HG03139 (cell line): ENCODE results near the gene TEAD3.

ENCODE experiments used
- ATAC-seq: cut with Tn5 transposase; IDR thresholded peaks from one replicate; pipeline ENCODE4 v1.9.1; 2021; ENCODE audit not compliant: unreplicated experiment

TEAD3 gene

GRCh38 chr6:35492974-35493284 lies 4.0 kb downstream of the TEAD3 start:
- no peak for ATAC-seq

- ATAC-seq = no peak
Measured at GRCh38 chr6:35492258-35492973, 4.5 kb downstream of the TEAD3 start.

- ATAC-seq = no peak
Measured at GRCh38 chr6:35491558-35492257, 5.2 kb downstream of the TEAD3 start.

DNA sequence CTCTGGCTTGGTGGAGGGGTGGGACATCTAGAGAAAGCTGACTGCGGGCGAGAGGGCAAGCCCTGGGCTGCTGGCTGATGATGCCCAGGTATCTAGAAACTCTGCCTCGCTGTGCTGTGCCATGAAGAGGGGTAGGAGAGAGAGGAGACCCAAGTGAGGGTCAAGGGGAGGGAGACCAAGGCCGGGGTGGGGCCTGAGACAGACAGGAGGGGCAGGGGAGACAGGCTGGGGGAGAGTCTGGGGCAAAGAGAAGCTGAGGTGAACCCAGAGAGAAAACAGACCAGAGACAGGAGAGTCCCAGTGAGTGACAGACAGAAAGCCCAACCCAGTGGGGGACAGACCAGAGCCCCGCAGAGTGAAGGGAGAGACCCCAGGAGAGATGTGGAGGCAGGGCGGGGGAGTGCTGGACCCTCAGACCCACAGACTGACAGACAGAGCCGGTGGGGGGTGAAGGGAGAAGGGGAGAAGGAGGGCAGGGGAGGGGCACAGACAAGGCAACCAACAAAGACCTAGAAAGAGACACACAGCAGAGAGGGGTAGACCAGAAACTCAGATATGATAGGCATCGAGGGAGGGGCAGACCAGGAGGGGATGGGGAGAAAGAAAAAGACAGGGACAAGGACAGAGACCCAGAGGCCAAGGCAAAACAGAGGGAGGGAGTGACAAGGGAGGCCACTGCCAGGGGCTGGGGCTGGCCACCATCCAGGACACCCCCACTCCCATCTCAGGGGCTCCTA lies 5.9 kb downstream of the TEAD3 start:
- no peak for ATAC-seq

DNA sequence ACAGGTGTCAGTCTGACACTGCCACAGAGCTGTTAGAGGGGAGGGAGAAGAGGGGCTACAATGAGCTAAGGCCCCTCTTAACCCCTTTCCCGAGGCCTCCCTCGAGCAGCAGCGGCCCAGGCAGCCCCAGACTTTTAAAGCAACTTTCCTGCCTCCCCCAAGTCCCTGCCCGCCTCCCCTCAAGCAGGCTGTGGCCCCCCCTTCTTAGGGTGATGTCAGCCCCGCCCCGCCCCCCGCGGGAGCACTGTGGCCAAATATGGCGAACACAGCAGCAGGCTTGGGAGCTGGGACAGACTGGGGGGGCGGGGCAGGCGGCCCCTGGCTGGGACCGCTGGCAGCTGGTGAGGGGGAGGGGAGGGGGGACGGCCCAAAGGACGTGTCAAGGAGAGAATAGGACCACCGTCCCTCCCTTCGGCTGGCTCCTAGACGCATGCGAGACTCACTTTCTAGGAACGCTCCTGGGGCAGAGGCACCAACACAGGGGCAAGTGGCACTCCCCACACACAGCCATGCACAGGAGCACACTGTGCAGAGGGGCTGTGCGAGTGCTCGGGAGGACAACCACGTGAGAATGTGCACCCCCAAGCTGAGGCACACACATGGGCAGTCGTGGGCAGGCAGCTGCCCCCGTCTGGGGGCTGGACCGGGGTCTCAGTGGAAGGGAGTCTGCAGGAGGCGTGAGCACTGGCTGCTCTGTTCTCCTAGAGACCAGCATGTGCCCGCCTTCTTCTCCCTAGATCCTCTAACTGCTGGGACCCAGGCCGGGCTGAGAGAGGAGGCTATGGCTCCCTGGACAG lies 6.7 kb downstream of the TEAD3 start:
- ATAC-seq = no peak

- ATAC-seq = no peak
Measured at GRCh38 chr6:35489066-35489465, 7.8 kb downstream of the TEAD3 start.

GRCh38 chr6:35488517-35488862 lies 8.4 kb downstream of the TEAD3 start:
- ATAC-seq = no peak

- ATAC-seq = no peak
Measured at GRCh38 chr6:35487658-35488516, 9.0 kb downstream of the TEAD3 start.

- ATAC-seq = no peak
Measured at GRCh38 chr6:35486005-35486925, 10.6 kb downstream of the TEAD3 start.

DNA sequence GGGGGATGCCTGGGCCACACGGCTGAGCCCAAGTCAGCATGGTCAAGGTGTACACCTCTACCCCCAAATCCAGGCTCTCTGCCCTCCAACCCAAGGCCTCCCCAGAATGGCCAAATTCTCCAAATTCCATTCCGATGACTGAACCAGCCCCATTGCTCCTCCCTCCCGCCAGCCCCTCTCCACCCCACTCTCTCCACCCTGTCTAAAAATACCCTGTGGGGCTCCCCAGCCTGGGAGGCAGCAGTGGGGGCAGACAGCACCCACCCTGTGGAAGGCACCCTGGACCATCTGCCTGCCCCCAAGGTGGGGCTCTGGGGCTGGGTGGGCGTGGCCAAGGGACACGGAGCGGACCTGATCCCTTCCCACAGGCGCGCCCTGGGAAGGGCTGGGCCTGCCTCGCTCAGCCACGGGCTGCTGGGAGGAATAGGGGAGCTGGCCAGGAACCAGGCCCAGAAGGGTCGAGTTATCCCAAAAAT lies 11.4 kb downstream of the TEAD3 start:
- no peak for ATAC-seq

- ATAC-seq = no peak
Measured at GRCh38 chr6:35484921-35485392, 11.9 kb downstream of the TEAD3 start.

DNA sequence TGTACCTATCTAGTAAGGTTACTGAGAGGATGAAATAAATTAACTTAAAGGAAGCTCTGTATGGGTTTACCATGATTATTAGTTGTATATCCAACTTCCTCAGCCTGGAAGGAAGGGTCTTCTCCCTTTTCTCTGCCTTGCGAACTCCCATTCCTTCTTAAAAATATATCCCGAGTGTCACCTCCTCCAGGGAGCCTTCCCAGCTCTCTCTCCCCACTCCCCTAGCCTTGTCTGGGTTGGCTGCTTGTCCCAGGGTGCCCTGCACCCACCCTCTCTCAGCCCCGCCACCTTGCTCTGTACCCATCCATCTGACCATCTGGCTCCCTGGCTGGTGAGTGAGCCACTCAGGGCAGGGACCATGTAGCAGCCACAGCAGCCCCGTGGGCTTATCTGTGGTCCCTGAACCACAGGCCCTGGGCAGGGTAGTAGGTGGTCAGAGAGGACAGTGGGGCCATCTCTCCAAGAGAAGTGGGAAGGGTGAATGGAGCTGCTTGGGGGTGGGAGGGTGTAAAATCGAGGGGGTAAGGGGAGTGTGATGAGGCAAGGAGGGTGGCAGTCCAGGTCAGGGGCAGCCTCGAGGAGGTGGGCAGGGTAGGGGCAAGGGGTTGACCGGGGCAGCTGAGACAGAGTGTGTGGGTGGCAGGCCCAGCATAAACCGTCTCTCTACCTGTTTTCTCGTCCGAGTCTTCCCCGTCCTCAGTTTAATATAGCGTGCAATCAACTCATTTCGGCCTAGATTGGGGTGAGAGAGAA lies 12.8 kb downstream of the TEAD3 start:
- ATAC-seq = no peak

DNA sequence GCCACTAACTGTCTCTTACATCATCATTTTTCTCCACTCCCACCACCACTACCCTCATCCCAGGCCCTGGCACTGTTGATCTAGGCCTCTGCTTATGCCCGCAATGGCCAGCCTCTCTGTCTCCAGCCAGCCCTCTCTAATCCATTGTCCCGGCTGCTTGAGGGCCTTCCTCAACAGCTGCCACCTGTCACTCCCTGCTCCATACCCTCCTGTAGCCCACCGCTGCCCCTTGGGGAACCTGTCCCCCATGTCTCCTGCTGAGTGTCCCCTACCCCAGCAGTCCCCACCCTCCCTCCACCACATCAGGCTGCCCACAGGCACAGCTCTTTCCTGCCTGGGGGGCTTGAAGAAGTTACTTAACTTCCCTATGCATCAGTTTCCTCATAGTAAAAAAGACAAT lies 13.4 kb downstream of the TEAD3 start:
- no peak for ATAC-seq

- ATAC-seq = no peak
Measured at GRCh38 chr6:35483062-35483461, 13.8 kb downstream of the TEAD3 start.

- ATAC-seq = no peak
Measured at GRCh38 chr6:35481226-35481625, 15.7 kb downstream of the TEAD3 start.

DNA sequence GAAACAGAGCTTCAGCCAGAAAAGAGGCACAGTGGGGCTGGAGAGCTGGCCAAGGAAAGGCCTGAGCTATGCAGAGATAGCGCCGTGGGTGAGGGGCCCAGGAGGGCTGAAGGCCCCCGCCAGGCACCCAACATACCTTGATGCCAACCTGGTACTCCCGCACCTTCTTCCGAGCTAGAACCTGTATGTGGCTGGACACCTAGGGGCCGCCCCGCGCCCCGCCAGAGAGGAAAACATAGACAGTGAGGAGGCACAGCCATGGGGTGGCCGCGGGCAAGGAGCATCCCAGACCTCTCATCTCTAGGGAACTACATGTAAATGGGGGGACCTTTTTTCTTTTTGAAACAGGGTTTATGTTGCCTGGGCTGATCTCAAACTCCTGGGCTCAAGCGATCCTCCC lies 16.7 kb downstream of the TEAD3 start:
- no peak for ATAC-seq

DNA sequence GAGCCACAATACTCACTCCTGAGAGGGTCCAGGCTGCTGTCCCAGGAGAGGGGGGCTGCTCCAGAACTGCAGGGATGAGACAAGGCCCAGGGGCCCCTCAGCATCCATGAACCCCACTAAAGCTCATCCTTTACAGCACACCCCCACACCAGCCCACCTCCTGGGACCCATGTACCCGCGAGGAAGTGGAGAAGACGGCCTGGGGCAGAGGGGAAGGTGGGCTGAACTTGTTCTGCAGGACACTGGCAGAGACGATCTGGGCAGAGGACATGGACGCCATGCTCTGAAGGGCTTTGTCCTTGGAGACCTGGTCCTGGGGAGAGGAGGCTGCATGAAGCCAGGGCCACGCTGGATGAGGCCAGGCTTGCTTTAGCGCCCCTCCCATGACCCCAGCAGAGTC lies 18.6 kb downstream of the TEAD3 start:
- no peak for ATAC-seq

GRCh38 chr6:35477551-35478179 lies 19.2 kb downstream of the TEAD3 start:
- ATAC-seq = no peak
